NOMO-1 treated with DMSO at 0.1 percent for 48 hours (cell line): Measurements from ENCODE around the gene NR2F6.
A peak's percentile ranks its signal among the peaks of the same experiment; 100 is the strongest.
"Not testable (repeated sequence)": the region's sequence is repeated elsewhere in the genome, so short reads cannot be mapped to it uniquely, and the experiment has no call there.

Source experiments
- DNase-seq: peaks from one replicate; lab custom pipeline; 2025; ENCODE audit not compliant: unreplicated experiment; lab: John Stamatoyannopoulos, UW

The NR2F6 gene

DNA sequence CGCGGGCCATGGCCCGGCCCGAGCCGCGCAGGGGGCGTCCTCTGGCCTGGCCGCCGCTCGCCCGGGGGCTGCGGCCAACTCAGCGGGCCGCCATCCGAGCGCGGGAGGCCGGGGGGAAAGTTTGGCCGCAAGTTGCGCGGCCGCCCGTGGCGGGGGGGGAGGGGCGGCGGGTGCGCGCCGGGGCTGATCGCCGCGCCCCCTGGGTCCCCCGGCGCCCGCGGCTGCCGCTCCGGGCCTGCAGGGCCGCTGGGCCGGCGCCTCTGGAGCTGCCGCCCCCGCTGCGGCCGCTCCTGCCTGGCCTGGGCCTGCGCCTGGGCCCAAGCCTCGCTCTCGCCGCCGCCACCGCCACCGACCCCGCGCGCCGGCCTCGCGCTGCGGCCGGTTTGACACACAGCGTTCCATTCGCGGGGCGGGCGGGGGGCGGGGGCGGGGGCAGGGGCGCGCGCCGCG is at the start of gene NR2F6:
Gene NR2F6 (minus strand): TSS at position 385 of the 450 bp plus-strand sequence. CDS start 699 bp downstream, outside the sequence.
- DNase-seq, result no peak

DNA sequence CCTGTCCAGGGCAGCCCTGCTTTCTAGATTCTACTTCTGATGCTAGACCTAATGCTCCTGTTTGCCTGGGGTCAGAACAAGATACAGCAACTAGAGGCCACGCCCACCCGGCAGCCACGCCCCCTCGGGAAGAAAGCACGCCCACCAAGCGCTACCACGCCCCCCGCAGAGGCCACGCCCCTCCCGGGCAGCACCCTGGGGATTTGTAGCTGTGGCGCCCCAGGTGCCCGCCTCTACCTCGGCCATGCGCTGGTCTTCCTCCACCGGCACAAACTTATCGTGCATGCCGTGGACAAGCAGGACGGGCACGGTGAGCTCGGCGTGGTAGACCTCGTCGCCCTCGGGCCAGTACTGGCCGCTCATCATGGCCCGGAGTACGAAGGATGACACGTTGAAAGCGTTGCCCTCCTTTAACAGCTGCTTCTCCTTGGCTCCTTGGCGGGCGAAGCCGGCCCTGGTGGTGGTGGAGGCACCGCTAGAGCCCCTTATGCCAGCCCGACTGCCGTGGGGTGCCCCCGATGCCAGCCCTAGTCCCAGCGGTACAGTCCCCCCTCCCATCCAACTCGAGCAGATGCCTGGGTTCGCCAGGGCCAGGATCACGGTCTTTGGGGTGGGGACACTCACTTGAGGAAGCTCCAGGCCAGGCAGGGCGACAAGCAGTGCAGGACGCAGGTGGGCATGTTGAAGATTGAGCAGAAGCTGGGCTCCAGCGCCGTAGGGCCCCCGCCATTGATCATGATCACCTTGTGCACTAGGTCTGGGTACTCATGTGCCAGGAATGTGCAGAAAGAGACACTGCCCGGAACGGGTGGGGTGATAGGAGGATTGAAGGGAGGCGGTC is 48.6 kb upstream of the NR2F6 start:
- DNase-seq, result no peak

DNA sequence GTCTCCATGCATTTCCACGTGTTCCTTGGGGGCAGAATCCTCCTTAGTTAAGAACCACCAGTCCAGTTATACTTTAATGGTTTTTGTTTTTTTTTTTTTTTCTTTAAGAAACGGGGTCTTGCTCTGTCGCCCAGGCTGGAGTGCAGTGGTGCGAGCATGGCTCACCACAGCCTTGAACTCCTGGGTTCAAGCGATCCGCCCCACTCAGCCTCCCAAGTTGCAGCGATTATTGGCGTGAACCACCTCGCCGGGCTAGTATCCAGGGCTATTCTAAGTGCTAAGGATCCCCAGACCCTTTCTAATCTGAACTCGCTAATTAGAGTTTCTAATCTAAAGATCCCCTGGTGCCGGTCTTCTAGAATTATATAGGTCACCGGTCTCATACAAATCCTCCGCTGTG is 47.9 kb upstream of the NR2F6 start:
- DNase-seq, result no peak

DNA sequence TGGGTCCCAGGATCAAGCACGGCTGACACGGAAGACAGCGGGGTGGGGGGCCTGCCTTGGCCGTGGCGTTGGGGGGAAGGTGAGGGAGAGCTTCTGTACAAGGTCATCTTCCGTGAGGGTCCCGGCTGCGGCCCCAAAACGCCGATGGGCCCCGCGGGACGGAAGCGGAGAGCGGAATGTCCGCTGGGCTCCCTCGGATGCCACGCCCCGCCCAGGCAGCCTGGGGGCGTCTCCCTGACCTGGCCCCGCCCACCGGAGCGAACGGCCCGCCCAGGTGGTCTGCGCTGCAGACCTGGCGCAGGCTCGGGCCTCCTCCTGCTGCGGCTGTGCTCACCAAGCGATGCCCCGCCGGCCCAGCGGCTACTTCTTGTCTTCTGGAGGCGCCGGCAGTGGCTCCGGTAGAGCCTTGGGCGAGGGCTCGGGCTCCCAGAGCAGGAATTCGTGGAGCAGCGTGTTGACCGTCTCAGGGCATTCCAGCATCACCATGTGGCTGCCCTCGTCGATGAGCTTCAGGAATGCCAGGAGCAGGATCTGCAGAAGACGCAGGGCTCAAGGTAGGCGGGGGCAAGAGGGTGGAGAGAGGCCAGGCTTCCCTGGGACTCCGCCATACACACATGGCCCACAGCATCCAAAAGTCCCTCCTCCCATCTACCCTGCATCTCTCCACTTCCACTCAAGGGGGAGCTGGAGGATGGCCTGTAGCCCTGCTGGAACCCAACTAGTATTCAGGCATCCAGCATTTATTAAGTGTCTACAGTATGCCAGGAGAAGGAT is 46.8 kb upstream of the NR2F6 start:
- peak; percentile 77 for DNase-seq

DNA sequence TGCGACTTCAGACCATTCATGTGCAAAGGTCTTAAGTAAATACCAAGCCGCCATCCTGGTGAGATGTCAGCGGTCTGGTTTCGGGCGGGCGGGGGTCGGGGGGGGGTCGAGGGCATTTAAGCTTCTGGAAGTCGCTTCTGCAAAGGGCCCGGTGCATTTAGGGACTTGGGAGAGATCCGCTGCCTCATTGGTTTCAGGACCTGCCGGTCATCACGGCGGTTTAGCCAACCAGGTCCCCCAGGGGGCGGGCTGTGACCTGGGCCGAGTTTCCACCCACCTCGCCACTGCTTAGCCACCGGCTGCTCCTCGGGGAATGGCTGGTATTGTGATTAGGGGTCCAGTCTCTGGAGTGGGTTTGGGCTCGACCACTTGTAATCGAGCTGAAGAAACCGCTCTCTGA is 43.8 kb upstream of the NR2F6 start:
- DNase-seq, result no peak

DNA sequence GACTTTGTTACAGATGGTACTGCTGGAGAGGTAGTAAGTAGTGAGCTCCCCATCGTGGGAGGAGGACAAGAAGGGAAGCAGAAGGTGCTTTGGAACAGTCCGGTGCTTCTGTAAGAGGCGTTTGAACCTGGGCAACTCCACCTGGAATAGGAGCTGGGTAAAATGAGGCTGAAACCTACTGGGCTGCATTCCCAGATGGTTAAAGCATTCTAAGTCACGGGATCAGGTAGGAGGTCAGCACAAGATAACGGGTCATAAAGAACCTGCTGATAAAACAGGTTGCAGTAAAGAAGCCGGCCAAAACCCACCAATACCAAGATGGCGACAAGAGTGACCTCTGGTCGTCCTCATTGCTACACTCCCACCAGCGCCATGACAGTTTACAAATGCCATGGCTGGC is 41.0 kb upstream of the NR2F6 start:
- no peak for DNase-seq

DNA sequence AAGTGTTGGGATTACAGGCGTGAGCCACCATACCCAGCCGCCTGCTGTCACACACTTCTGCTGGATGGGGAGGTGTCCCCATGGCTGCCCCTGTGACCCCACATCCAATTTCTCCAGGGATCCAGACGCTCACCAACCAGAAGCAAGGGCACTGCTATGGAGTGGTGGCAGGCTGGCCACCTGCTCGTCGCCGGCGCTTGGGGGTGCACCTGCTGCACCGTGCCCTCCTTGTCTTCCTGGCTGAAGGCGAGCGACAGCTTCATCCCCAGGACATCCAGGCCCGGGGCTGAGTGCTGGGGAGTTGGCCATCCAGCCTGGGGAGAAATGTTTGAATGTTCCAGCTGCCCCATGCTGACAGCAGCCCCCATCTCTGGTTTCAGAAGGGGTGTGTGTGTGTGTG is 40.5 kb upstream of the NR2F6 start:
- no peak for DNase-seq

DNA sequence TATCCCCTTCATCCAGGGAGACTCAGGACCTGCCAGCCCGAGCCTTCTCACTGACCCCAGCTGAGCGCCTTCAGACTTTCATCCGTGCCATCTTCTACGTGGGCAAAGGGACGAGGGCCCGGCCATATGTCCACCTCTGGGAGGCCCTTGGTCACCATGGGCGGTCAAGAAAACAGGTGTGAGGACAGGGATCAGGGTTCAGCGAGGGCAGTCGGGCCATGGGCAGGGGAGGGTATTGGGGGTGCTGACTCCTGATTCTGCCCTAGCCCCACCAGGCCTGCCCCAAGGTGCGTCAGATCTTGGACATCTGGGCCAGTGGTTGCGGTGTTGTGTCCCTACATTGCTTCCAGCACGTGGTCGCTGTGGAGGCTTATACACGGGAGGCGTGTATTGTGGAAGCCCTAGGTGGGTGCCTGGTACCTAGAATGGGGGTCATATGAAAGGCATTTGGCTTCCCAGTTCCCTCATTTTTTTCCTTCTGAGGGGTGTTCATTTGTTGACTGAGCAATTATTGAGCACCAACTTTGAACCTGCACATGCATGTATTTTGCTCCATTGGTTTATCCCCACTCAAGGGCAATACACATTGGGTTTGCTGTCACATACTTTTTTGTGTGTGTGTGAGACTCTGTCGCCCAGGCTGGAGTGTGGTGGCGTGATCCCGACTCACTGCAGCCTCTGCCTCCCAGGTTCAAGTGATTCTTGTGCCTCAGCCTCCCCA is 39.9 kb upstream of the NR2F6 start:
- no peak for DNase-seq

DNA sequence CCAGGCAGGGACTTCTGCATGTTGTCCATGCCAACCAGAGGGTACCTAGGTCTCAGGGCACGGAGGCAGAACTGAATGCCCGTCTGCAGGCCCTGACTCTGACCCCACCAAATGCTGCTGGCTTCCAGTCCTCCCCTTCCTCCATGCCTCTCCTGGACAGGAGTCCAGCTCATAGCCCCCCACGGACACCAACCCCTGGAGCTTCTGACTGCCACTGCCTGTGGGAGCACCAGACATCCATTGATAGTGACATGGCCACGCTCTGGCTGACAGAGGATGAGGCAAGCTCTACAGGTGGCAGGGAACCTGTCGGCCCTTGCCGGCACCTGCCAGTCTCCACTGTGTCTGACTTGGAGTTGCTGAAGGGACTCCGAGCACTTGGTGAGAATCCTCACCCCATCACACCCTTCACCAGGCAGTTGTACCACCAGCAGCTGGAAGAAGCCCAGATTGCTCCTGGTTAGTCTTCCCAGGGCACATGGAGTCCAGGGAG is 37.8 kb upstream of the NR2F6 start:
- no peak for DNase-seq

DNA sequence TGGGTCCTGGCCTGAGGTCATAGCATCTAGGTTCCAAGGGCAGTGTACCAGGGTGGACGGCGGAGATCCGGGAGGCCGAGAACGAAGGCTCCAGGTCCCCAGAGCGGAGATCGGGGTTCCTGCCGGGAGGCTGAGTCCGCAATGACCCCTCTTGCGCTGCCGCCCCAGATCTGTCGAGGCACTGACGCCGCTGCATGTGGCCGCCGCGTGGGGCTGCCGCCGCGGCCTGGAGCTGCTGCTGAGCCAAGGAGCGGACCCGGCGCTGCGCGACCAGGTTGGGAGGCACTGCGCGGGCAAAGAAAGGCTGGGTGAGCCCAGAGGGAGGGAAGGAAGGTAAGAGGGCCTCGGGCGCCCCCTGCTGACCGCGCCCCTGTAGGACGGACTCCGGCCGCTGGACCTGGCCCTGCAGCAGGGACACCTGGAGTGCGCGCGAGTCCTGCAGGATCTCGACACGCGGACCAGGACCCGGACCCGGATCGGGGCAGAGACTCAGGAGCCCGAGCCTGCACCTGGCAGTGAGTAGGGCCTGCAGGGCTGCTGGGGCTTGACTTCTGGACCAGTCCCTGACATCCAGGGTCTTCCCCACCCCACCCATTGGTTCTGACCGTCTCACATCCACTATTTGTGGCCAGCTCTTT is 36.9 kb upstream of the NR2F6 start:
- DNase-seq, result peak; percentile 87

DNA sequence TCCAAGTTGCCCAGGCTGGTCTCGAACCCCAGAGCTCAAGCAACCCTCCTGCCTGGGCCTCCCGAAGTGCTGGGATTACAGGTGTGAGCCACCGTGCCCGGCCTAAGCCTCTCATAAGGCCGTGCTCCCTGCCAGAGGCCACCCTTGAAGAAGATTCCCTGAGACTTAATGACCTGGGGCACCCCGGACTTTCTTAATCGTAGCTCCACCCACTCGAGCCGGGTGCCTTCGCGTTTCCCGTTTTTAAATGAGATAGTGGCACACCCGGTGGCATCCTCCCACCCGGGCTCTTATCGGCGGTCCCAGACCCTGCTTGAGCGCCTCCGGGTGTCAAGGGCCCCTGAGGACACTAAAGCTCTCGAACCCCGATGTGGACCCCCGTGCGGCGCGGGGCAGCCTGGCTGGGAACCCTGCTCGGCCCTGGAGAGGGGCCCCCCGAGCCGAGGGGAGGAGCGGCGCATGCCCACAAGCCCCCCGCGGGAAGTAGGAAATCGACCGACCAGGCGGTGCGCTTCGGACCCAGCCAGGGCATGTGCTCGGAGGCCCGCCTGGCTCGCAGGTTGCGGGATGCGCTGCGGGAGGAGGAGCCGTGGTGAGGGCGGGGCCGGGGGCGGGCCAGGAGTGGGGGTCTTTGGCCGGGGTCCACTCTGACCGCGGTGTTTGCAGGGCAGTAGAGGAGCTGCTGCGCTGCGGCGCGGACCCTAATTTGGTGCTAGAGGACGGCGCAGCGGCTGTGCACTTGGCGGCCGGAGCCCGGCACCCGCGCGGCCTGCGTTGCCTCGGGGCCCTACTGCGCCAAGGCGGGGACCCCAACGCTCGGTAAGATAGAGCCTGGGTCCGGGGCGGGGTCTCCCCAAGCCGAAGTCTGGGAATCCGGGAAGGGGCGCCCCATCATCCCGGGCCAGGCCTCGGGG is 35.9 kb upstream of the NR2F6 start, which contains the start of gene ANKLE1:
Gene ANKLE1 (plus strand): TSS at position 511 of the 914 bp plus-strand sequence. CDS start 20 bp downstream, at position 531.
- peak; percentile 29 for DNase-seq

DNA sequence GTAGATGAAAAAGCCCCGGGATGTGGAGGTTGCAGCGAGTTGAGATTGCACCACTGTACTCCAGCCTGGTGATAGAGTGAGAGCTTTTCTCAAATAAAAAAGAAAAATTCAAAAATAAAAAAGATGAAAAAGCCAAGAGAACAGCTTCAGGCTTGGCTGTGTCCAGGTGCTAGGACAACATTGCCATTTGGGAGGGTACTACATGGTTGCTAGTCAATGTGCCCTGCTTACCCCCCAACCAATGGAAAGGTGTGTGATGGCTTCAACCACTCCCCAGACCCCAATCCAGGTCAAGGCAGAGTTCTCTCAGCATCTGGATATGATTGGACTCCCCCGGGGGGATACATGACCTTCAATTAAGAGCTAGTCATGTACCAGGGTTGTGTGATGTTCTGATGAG is 33.7 kb upstream of the NR2F6 start:
- no peak for DNase-seq

DNA sequence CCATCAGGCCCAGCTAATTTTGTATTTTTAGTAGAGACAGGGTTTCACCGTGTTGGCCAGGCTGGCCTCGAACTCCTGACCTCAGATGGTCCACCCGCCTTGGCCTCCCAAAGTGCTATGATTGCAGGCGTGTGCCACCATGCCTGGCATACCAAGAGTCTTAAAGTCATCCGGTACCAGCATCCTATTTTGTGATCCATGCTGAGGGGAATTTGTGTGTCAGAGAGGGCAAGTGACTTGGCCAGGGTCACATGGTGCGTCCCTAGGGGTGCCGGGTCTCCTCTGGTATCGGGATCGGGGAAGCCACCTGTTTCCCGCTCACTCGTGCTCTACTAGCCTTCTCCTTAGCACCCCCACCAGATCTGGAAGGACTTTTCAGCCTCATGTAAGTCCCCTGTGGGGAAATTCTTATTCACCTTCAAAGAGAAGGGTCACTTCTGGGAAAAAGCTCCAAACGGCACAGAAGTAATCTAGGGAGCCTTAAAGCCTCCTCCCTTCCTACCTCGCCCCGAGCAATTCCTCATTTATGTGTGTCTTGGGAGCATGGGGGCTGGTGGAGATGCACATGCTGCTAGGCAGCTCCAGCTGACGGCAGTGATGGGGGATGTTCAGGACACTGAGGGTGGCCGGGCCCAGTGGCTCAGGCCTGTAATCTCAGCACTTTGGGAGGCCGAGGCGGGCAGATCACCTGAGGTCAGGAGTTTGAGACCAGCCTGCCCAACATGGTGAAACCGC is 29.9 kb upstream of the NR2F6 start:
- no peak for DNase-seq

DNA sequence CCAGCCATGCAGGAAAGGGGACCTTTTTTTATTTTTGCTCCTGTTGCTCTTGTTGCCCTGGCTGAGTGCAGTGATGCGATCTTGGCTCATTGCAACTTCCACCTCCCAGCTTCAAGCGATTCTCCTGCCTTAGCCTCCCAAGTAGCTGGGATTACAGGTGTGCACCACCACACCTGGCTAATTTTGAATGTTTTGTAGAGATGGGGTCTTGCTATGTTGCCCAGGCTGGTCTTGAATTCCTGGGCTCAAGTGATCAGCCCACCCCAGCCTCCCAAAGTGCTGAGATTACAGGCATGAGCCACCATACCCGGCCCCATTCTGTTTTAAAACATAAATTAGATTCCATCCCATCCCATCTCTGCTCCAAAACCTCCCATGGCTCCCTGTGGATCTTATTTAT is 29.2 kb upstream of the NR2F6 start:
- DNase-seq, result not testable (repeated sequence)

DNA sequence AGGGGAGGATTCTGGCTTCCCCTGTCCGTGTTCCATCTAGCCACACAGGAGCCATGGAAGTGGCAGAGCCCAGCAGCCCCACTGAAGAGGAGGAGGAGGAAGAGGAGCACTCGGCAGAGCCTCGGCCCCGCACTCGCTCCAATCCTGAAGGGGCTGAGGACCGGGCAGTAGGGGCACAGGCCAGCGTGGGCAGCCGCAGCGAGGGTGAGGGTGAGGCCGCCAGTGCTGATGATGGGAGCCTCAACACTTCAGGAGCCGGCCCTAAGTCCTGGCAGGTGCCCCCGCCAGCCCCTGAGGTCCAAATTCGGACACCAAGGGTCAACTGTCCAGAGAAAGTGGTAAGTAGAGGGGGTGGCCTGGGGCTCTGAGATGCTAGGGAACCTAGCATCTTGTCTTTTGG is 23.0 kb upstream of the NR2F6 start:
- DNase-seq, result no peak

DNA sequence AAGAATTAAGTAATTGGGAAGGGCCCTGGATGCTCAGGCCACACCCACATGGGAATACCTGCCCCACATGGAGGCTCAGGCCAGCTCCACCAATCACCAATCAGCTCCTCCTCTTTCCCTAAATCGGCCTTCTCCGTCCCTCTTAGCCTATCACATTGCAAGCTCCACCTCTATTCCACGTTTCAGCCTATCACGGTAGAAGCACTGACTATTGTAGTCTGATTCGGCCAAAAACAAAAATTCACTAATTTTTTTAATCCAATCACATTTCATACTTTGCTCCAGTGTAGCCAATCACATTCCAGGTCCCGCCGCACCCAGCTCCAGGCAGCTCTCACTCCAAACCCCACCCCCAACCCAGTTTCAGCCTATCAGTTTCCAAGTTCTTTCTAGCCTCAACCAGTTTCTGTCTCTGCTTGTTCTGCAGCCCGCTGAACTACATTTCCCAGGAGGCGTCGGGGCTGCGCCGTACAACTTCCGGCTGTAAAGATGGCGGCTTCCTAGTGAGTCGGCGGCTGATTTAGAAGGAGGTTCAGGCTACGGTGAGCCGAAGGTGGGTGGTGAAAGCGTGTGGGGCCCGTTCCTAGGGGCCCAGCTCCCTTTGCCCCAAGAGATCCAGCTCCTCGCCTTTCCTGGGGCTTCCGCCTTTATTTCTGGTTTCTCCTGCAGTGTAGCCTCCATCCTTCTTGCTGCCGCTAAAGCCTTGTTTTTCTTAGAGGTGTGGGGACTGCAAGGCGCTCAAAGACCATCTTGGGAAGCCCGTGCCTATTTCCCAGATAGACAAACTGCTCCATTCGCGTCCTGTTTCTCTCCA is 21.5 kb upstream of the NR2F6 start, which contains the start of gene BABAM1:
Gene BABAM1 (plus strand): TSS at position 469 of the 814 bp plus-strand sequence. CDS start 1,364 bp downstream, outside the sequence.
- peak; percentile 100 for DNase-seq

DNA sequence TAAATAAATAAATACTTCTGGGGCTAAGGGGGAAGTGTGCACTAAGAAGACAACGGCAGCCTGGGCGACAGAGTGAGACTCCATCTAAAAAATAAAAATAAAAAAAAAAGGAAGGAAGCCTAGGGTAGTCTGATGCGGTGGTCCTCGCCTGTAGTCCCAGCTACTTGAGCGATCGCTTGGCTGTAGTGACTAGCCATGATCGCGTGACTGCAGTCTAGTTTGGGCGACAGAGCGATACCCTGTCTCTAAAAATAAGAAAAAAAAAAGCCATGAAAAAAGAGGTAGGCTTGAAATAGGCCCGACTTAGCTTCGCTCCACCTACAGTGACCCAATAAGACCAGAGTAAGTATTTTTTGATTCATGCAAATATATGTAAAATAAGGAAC is 20.9 kb upstream of the NR2F6 start:
- peak; percentile 72 for DNase-seq

DNA sequence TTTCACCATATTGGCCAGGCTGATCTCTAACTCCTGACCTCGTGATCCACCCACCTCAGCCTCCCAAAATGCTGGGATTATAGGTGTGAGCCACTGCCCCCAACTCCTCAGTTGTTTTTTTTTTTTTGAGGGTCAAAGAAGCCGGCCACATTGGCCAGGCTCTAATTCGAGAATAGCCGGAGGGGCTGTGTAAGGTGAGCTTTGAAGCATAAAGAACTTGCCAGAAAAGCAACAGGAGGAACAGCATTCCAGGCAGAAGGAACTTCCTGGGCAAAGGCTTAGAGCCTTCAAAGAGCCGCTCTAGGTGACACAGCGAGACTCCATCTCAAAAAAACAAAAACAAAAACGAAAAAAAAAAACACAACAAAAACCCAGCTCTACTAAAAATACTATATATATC is 20.3 kb upstream of the NR2F6 start:
- no peak for DNase-seq
